ENCODE results near the gene ATP6V0A4.

DNA sequence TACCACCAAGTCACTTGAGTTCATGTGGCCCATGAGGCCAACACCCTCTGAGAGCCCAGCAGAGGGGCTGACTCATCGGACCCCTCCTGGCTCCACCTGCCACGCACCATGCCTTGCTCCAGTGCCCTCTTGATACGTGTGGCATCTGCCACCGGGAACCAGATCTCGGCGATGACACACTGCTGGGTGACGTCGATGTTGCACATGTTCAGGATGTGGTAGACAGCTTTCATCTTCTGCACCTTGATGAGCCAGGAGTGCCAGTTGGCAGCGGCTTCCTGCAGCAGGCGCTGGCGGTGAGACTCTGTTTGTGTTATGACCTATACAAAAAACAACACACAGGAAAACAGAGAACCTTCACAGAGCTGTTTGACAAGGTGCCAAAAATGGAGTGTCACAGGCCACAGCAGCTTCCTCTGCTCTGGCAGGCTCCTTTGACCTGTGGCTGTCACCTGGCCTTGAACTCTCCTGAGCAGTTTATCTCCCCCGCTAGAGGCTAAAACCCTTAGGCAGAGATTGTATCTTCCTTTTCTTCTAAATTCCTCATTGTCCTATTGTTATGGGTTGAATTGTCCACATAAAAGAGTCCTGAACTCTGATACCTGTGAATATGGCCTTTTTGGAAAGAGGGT lies 45.4 kb downstream of the ATP6V0A4 start:
- TF ChIP-seq, protein P1, sequence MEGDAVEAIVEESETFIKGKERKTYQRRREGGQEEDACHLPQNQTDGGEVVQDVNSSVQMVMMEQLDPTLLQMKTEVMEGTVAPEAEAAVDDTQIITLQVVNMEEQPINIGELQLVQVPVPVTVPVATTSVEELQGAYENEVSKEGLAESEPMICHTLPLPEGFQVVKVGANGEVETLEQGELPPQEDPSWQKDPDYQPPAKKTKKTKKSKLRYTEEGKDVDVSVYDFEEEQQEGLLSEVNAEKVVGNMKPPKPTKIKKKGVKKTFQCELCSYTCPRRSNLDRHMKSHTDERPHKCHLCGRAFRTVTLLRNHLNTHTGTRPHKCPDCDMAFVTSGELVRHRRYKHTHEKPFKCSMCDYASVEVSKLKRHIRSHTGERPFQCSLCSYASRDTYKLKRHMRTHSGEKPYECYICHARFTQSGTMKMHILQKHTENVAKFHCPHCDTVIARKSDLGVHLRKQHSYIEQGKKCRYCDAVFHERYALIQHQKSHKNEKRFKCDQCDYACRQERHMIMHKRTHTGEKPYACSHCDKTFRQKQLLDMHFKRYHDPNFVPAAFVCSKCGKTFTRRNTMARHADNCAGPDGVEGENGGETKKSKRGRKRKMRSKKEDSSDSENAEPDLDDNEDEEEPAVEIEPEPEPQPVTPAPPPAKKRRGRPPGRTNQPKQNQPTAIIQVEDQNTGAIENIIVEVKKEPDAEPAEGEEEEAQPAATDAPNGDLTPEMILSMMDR (conservative IDR thresholded peaks at IDR 0.05 in 1 of 2, IDR thresholded peaks at IDR 0.05 in 1 of 2; ENCODE audit: low read depth in 1 of 2, low read length in 2 of 2), result no peak
- TF ChIP-seq EZH2 (IDR thresholded peaks at IDR 0.05; ENCODE audit: low read length, missing control alignments), result no peak

All from fibroblast of lung (primary cell).